PC-3 (cell line): Measurements from ENCODE around the gene BCAS4. TPM values are rescaled to one million over a fixed set of nuclear protein-coding genes. Genes with fewer than 3 reads are reported as not detected.
A peak's percentile ranks its signal among the peaks of the same experiment; 100 is the strongest.
"Not testable (repeated sequence)": the region's sequence is repeated elsewhere in the genome, so short reads cannot be mapped to it uniquely, and the experiment has no call there.

Source experiments
- ATAC-seq: fragments of 200-7000 bp; cut with Tn5 transposase; 2 replicates; pipeline ENCODE4 v1.9.1; 2020; ENCODE audit warnings: mild to moderate bottlenecking, moderate library complexity
- BruUV-seq: library from RNA; stranded (reverse); fragments of 400-500 nt; replicated peaks from 2 replicates; lab custom pipeline; 2021; lab: Mats Ljungman, UMichigan
- CTCF ChIA-PET: fragments of 300-600 bp; sonication (Branson Sonifier 250); formaldehyde crosslinking; loops from one replicate; lab custom pipeline; 2022; ENCODE audit warnings: antibody characterized with exemption; lab: Charles Lee
- POLR2A ChIA-PET: fragments of 300-600 bp; sonication (Branson Sonifier 250); formaldehyde crosslinking; loops from one replicate; lab custom pipeline; 2022; ENCODE audit warnings: antibody characterized with exemption; ENCODE audit not compliant: unreplicated experiment; lab: Charles Lee
- DNase-seq: peaks from one replicate; pipeline ENCODE4 v3.0.0-alpha.2; 2015
- H2AFZ ChIP-seq: fragments of 300-600 bp; sonication (generic); 2 replicates; pipeline ENCODE4 v1.6.0; 2016; ENCODE audit warnings: antibody characterized with exemption, low read length
- H3F3A ChIP-seq: fragments of 300-600 bp; sonication (generic); one replicate; pipeline ENCODE4 v1.6.0; 2017; ENCODE audit warnings: antibody characterized with exemption, low read length, control low read depth, mild to moderate bottlenecking; ENCODE audit not compliant: unreplicated experiment
- H3K27ac ChIP-seq: fragments of 300-600 bp; sonication (generic); 2 replicates; pipeline ENCODE4 v1.5.1; 2016; ENCODE audit warnings: mild to moderate bottlenecking, low read length
- H3K27me3 ChIP-seq: fragments of 300-600 bp; sonication (generic); 2 replicates; pipeline ENCODE4 v1.6.1; 2016; ENCODE audit warnings: low read length, mixed read lengths
- H3K36me3 ChIP-seq: fragments of 300-600 bp; sonication (generic); 2 replicates; pipeline ENCODE4 v1.6.1; 2016; ENCODE audit warnings: low read depth, mixed run types, low read length, mixed read lengths
- H3K4me1 ChIP-seq: fragments of 300-600 bp; sonication (generic); 2 replicates; pipeline ENCODE4 v1.5.1; 2016; ENCODE audit warnings: low read length; ENCODE audit not compliant: insufficient read depth
- H3K4me2 ChIP-seq: fragments of 300-600 bp; sonication (generic); 2 replicates; pipeline ENCODE4 v1.6.0; 2016; ENCODE audit warnings: low read length
- H3K4me3 ChIP-seq: fragments of 300-600 bp; sonication (generic); 2 replicates; pipeline ENCODE4 v1.5.1; 2016; ENCODE audit warnings: mild to moderate bottlenecking, low read length, mixed read lengths
- H3K79me2 ChIP-seq: fragments of 300-600 bp; sonication (generic); 2 replicates; pipeline ENCODE4 v1.6.1; 2017; ENCODE audit warnings: low read length, mixed read lengths
- H3K9ac ChIP-seq: fragments of 300-600 bp; sonication (generic); 2 replicates; pipeline ENCODE4 v1.6.0; 2016; ENCODE audit warnings: mild to moderate bottlenecking, low read length
- H3K9me2 ChIP-seq: fragments of 300-600 bp; sonication (generic); replicated peaks from 2 replicates; pipeline ENCODE4 v1.6.1; 2016; ENCODE audit warnings: mixed run types, low read length, mixed read lengths
- H3K9me3 ChIP-seq: fragments of 300-600 bp; sonication (generic); 2 replicates; pipeline ENCODE4 v1.6.1; 2016; ENCODE audit warnings: low read length, mixed read lengths
- H4K20me1 ChIP-seq: fragments of 300-600 bp; sonication (generic); 2 replicates; pipeline ENCODE4 v1.6.1; 2016; ENCODE audit warnings: low read length, mixed read lengths
- CTCF ChIP-seq: fragments of 300-600 bp; sonication (generic); conservative IDR thresholded peaks from 2 replicates; pipeline ENCODE4 v1.5.1; 2017; ENCODE audit warnings: antibody characterized with exemption, low read depth, mild to moderate bottlenecking, low read length
- EZH2 ChIP-seq: fragments of 300-600 bp; sonication (generic); IDR thresholded peaks from one replicate; pipeline ENCODE4 v1.6.1; 2017; ENCODE audit warnings: antibody characterized with exemption, mild to moderate bottlenecking, low read length; ENCODE audit not compliant: unreplicated experiment
- EZH2phosphoT487 ChIP-seq: fragments of 300-600 bp; sonication (generic); IDR thresholded peaks from 2 replicates; pipeline ENCODE4 v1.6.1; 2018; ENCODE audit warnings: mild to moderate bottlenecking, antibody characterized with exemption, low read length, borderline replicate concordance
- intact Hi-C: fragments of 100-400 bp; cut with micrococcal nuclease; formaldehyde crosslinking; loops from 2 replicates; pipeline ENCODE4 v1.9.0; 2023
- total RNA-seq: library from RNA; depleted of rRNA; stranded (reverse); fragments of >200 nt; gene quantifications from 2 replicates; pipeline ENCODE4 v1.2.3, GENCODE V29; 2014

BCAS4 gene
- total RNA-seq, 1 experiment from 2014 or later = 56.9 TPM

GRCh38 chr20:50759678-50760077, 35.2 kb upstream of the BCAS4 start:
- no peaks in the 10 kb centered on the region for H3K9me3 ChIP-seq
- no peak overlapping the region for H3K4me3 ChIP-seq
- ATAC-seq = no peak
- ChIA-PET POLR2A (no interaction called here), CTCF (no interaction called here)
- H3K27me3 ChIP-seq = no peaks in the 10 kb centered on the region
- H3K36me3 ChIP-seq = no peaks in the 10 kb centered on the region
- H2AFZ ChIP-seq = no peak overlapping the region
- H4K20me1 ChIP-seq = no peaks in the 10 kb centered on the region
- no peaks in the 10 kb centered on the region for H3K79me2 ChIP-seq
- H3K27ac ChIP-seq = no peak overlapping the region
- H3F3A ChIP-seq = peaks cover 13% of the 10 kb centered on the region
- BruUV-seq = no TSS peak
- intact Hi-C loops = no loop called here
- no peak overlapping the region for H3K9ac ChIP-seq
- TF ChIP-seq EZH2phosphoT487 (no peak), CTCF (no peak), EZH2 (no peak)
- H3K4me1 ChIP-seq = peaks cover 38% of the 10 kb centered on the region
- no peak for DNase-seq
- no peak overlapping the region for H3K4me2 ChIP-seq
- no peaks in the 10 kb centered on the region for H3K9me2 ChIP-seq

- Histone ChIP-seq H3K9me2 (no peaks in the 10 kb centered on the region), H3K79me2 (no peaks in the 10 kb centered on the region), H3F3A (peaks cover 13% of the 10 kb centered on the region), H3K9me3 (no peaks in the 10 kb centered on the region), H3K4me3 (peak overlapping the region; percentile 15; the same call in 1 of the 2 replicates), H3K36me3 (no peaks in the 10 kb centered on the region), H3K4me2 (peak overlapping the region; percentile 59), H3K9ac (peak overlapping the region; percentile 73), H2AFZ (peak overlapping the region; percentile 32; the same call in 1 of the 2 replicates), H3K27me3 (no peaks in the 10 kb centered on the region), H4K20me1 (no peaks in the 10 kb centered on the region), H3K27ac (peak overlapping the region; percentile 89), H3K4me1 (peaks cover 40% of the 10 kb centered on the region)
- ChIA-PET POLR2A (no interaction called here), CTCF (interaction anchor here (0.6 kb wide), 1 partner anchor 10 kb away, joined by 4 read pairs; no protein-coding TSS in a partner anchor)
- no TSS peak for BruUV-seq
- ATAC-seq (no peak; the same call in 1 of the 2 replicates), DNase-seq (no peak)
- TF ChIP-seq EZH2phosphoT487 (no peak), EZH2 (no peak), CTCF (no peak)
- intact Hi-C loops = no loop called here
These were observed 32.8 kb upstream of the BCAS4 start for GRCh38 chr20:50762045-50762422.

- Histone ChIP-seq H3K9ac (peak overlapping the region; percentile 73), H3K4me2 (peak overlapping the region; percentile 59), H3K9me3 (no peaks in the 10 kb centered on the region), H2AFZ (peak overlapping the region; percentile 64), H3K9me2 (no peaks in the 10 kb centered on the region), H3K79me2 (no peaks in the 10 kb centered on the region), H3K27me3 (no peaks in the 10 kb centered on the region), H4K20me1 (no peaks in the 10 kb centered on the region), H3K27ac (peak overlapping the region; percentile 89), H3K36me3 (no peaks in the 10 kb centered on the region), H3F3A (peaks cover 13% of the 10 kb centered on the region), H3K4me3 (peak overlapping the region; percentile 15; the same call in 1 of the 2 replicates), H3K4me1 (peaks cover 40% of the 10 kb centered on the region)
- ChIA-PET POLR2A (interaction anchor here (0.6 kb wide), 1 partner anchor 651 kb away, joined by 5 read pairs; no protein-coding TSS in a partner anchor), CTCF (no interaction called here)
- intact Hi-C loops = no loop called here
- peak; percentile 56 for ATAC-seq
- TF ChIP-seq EZH2 (no peak), CTCF (no peak), EZH2phosphoT487 (no peak)
- no TSS peak for BruUV-seq
- DNase-seq = peak; percentile 74
These were observed 32.2 kb upstream of the BCAS4 start for GRCh38 chr20:50762435-50763220.

GRCh38 chr20:50763550-50764458, 31.1 kb upstream of the BCAS4 start:
- H3K36me3 ChIP-seq, H3K4me3 ChIP-seq, H2AFZ ChIP-seq, BruUV-seq, CTCF ChIA-PET, H3K9me2 ChIP-seq, H3K27me3 ChIP-seq, H4K20me1 ChIP-seq, H3K79me2 ChIP-seq, intact Hi-C loops, POLR2A ChIA-PET, H3K9me3 ChIP-seq, H3K9ac ChIP-seq: not testable (repeated sequence)
- H3K4me2 ChIP-seq = peak overlapping the region; percentile 1; the same call in 1 of the 2 replicates
- peak; percentile 79 for DNase-seq
- peaks cover 13% of the 10 kb centered on the region for H3F3A ChIP-seq
- peaks cover 40% of the 10 kb centered on the region for H3K4me1 ChIP-seq
- H3K27ac ChIP-seq = peak overlapping the region; percentile 89
- ATAC-seq = peak; percentile 2; the same call in 1 of the 2 replicates
